K562 (cell line): ENCODE results near the gene TXN. TPM values are rescaled to one million over a fixed set of nuclear protein-coding genes. Genes with fewer than 3 reads are reported as not detected.

Source experiments
- ATAC-seq: fragments of 200-7000 bp; cut with Tn5 transposase; 3 replicates; pipeline ENCODE4 v1.9.1; 2020; ENCODE audit warnings: moderate library complexity
- BruUV-seq: library from RNA; stranded (reverse); fragments of 400-500 nt; replicated peaks from 2 replicates; lab custom pipeline; 2021; lab: Mats Ljungman, UMichigan
- CTCF ChIA-PET: fragments of 300-600 bp; formaldehyde crosslinking; extraction: SDS; loops from one replicate; lab custom pipeline; 2021; ENCODE audit warnings: low intra/inter-chr PET ratio; lab: Yijun Ruan, JAX
- POLR2A ChIA-PET: fragments of 300-600, 350-650 bp; sonication (Branson Sonifier 250); formaldehyde crosslinking; extraction: SDS; loops from one replicate; lab custom pipeline; 2021; ENCODE audit warnings: antibody characterized with exemption, inconsistent platforms; lab: Yijun Ruan, JAX
- DNase-seq, 4 experiments: peaks; one replicate each; pipeline versions ENCODE4 v3.0.0 to v3.0.0-alpha.2; 2011 to 2018; ENCODE audit warnings: low spot score in 3 of 4, mixed read lengths in 3 of 4; ENCODE audit errors: extremely low read depth in 1 of 4
- FAIRE-seq: peaks from 2 replicates; lab custom pipeline; 2011; peaks lifted over from hg19 to GRCh38; lab: Jason Lieb, UNC
- H2AFZ ChIP-seq: 2 replicates; pipeline ENCODE4 v1.6.0; 2011; ENCODE audit warnings: low read depth, low read length, control low read depth, inconsistent platforms
- H3K27ac ChIP-seq: fragments of 200-600 bp; 3 replicates; pipeline ENCODE4 v1.8.0; 2011; ENCODE audit warnings: low read depth, mild to moderate bottlenecking, control low read depth, inconsistent platforms, low read length, moderate library complexity, mixed read lengths; ENCODE audit errors: extremely low read depth
- H3K27me3 ChIP-seq, 2 experiments: fragments of 300-600 bp in 1 of 2; 2 replicates in 1 of 2; 3 replicates in 1 of 2; pipeline versions ENCODE4 v1.6.0 to v1.8.0; 2011; ENCODE audit warnings: inconsistent platforms in 2 of 2, low read length in 2 of 2, mild to moderate bottlenecking in 1 of 2, mixed read lengths in 1 of 2, moderate library complexity in 1 of 2; ENCODE audit not compliant: control insufficient read depth in 2 of 2, insufficient read depth in 2 of 2
- H3K36me3 ChIP-seq: fragments of 300-600 bp; 3 replicates; pipeline ENCODE4 v1.8.0; 2011; ENCODE audit warnings: mild to moderate bottlenecking, low read length, inconsistent platforms; ENCODE audit not compliant: control insufficient read depth, insufficient read depth
- H3K4me1 ChIP-seq, 2 experiments: fragments of 200-600 bp in 1 of 2; replicated peaks in 1 of 2; 2 replicates in 1 of 2; 3 replicates in 1 of 2; pipeline versions ENCODE4 v1.5.1 to v1.8.0; 2011; ENCODE audit warnings: inconsistent platforms in 2 of 2, low read length in 2 of 2, mild to moderate bottlenecking in 1 of 2, mixed read lengths in 1 of 2, moderate library complexity in 1 of 2; ENCODE audit not compliant: control insufficient read depth in 2 of 2, insufficient read depth in 2 of 2
- H3K4me2 ChIP-seq: 2 replicates; pipeline ENCODE4 v1.6.1; 2011; ENCODE audit warnings: low read length, control low read depth, inconsistent platforms, mixed read lengths; ENCODE audit not compliant: insufficient read depth
- H3K4me3 ChIP-seq: fragments of 200-600 bp; sonication (generic), shearing (Covaris generic); 2 replicates; pipeline ENCODE4 v1.5.1; 2016; ENCODE audit warnings: control low read depth, inconsistent platforms
- H3K79me2 ChIP-seq: fragments of 200-600 bp; 3 replicates; pipeline ENCODE4 v1.8.0; 2011; ENCODE audit warnings: low read length, inconsistent platforms; ENCODE audit not compliant: control insufficient read depth, insufficient read depth
- H3K9ac ChIP-seq, 2 experiments: 2 replicates each; pipeline versions ENCODE4 v1.6.0 to v1.6.1; 2011; ENCODE audit warnings: low read depth in 2 of 2, low read length in 2 of 2, control low read depth in 1 of 2, inconsistent platforms in 1 of 2, mild to moderate bottlenecking in 1 of 2, mixed read lengths in 1 of 2; ENCODE audit not compliant: insufficient read depth in 1 of 2
- H3K9me1 ChIP-seq: one replicate; pipeline ENCODE4 v1.6.0; 2011; ENCODE audit warnings: inconsistent platforms, mild to moderate bottlenecking, low read length, moderate library complexity; ENCODE audit not compliant: control insufficient read depth, insufficient read depth
- H3K9me3 ChIP-seq: replicated peaks from 2 replicates; pipeline ENCODE4 v1.5.1; 2011; ENCODE audit warnings: low read depth, low read length, inconsistent platforms; ENCODE audit not compliant: control insufficient read depth, insufficient read depth
- H4K20me1 ChIP-seq: replicated peaks from 2 replicates; pipeline ENCODE4 v1.6.1; 2011; ENCODE audit warnings: low read length, inconsistent platforms, mixed read lengths; ENCODE audit not compliant: control insufficient read depth, insufficient read depth
- CEBPB ChIP-seq: fragments of 450-650 bp; IDR thresholded peaks from 2 replicates; pipeline ENCODE4 v1.6.1; 2016; ENCODE audit warnings: missing genetic modification characterization, missing compliant biosample characterization
- CHD2 ChIP-seq: IDR thresholded peaks from 2 replicates; pipeline ENCODE4 v1.6.1; 2011; ENCODE audit warnings: low read depth, low read length
- POLR2A ChIP-seq: fragments of 450-650 bp; conservative IDR thresholded peaks from 2 replicates; pipeline ENCODE4 v1.6.1; 2016
- ZBTB40 ChIP-seq, 2 experiments: fragments of 450-650 bp in 1 of 2; sonication (generic) in 1 of 2; formaldehyde crosslinking in 1 of 2; IDR thresholded peaks; 2 replicates each; pipeline versions ENCODE4 v1.7.1 to v1.9.0; 2016 to 2022; ENCODE audit warnings: inconsistent platforms in 1 of 2, mild to moderate bottlenecking in 1 of 2, missing genetic modification reagents in 1 of 2
- ZNF384 ChIP-seq: IDR thresholded peaks from 2 replicates; pipeline ENCODE4 v1.6.1; 2012; ENCODE audit warnings: low read depth, low read length, improper control_type of control experiment
- WGBS: fragments of 100-300 bp; shearing (Covaris generic); methylation state at CpG from one replicate; pipeline ENCODE4 v1.1.6; 2016; ENCODE audit warnings: low coverage, mixed read lengths; ENCODE audit not compliant: insufficient coverage; ENCODE audit errors: missing lambda C conversion rate; 5-methylcytosine and 5-hydroxymethylcytosine counted together
- in situ Hi-C: fragments of 300-500 bp; cut with MboI; formaldehyde crosslinking; loops from 4 replicates; pipeline ENCODE4 v1.15.0; 2018; ENCODE audit warnings: inconsistent platforms, mixed read lengths
- intact Hi-C: fragments of 100-400 bp; cut with micrococcal nuclease; formaldehyde crosslinking; loops from 2 replicates; pipeline ENCODE4 v1.14.2; 2022
- polyA plus RNA-seq, 8 experiments: library from polyadenylated mRNA; depleted of rRNA in 4 of 8; stranded (reverse) in 5 of 8; unstranded in 3 of 8; fragments of >200 nt; fragmentation: Nextera tagmentation in 2 of 8; fragmentation: Illumina TruSeq in 1 of 8; extraction: Ambion mirVana in 2 of 8; extraction: Trizol in 1 of 8; gene quantifications; 2 replicates each; pipeline versions ENCODE4 v1.2.1 to v1.2.3, GENCODE V29; 2011 to 2014; ENCODE audit warnings: inconsistent platforms in 1 of 8, missing spikeins in 1 of 8
- total RNA-seq, 7 experiments: library from RNA; depleted of rRNA in 6 of 7; stranded (reverse); fragments of >200 nt in 6 of 7; fragmentation: Illumina TruSeq in 2 of 7; extraction: Trizol in 2 of 7; gene quantifications; 2 replicates each; pipeline versions ENCODE4 v1.2.1 to v1.2.3, GENCODE V29; 2011 to 2021; ENCODE audit warnings: low replicate concordance in 1 of 7

The TXN gene
- total and polyA plus RNA-seq, 9 of the 15 experiments (the other 6 are each of a cell fraction or from before 2014, with no cell fraction given) = 272 to 1,596 (median 514) TPM

GRCh38 chr9:110241858-110242321 lies 14.4 kb downstream of the TXN start:
- no peak for FAIRE-seq

GRCh38 chr9:110241260-110241857 lies 14.9 kb downstream of the TXN start:
- Histone ChIP-seq H3K79me2 (0 out of 3 replicates have a peak, but pooled peaks cover 4% of the 10 kb centered on the region), H3K9ac (no peak overlapping the region), H3K36me3 (peaks cover 31% of the 10 kb centered on the region; the same call in 2 of the 3 replicates), H3K9me1 (no peaks in the 10 kb centered on the region), H3K4me2 (no peak overlapping the region), H3K27ac (no peak overlapping the region), H2AFZ (no peak overlapping the region), H4K20me1 (no peaks in the 10 kb centered on the region), H3K9me3 (no peaks in the 10 kb centered on the region), H3K4me1 (no peaks in the 10 kb centered on the region), H3K4me3 (no peak overlapping the region), H3K27me3 (no peaks in the 10 kb centered on the region)
- no peak for FAIRE-seq
- WGBS = 51% methylated on average over 3 of the region's 3 CpGs
- no peak for ATAC-seq
- no TSS peak for BruUV-seq
- CTCF ChIA-PET = no interaction called here
- POLR2A ChIA-PET = interaction anchor here (1.4 to 1.5 kb wide), 2 partner anchors 9 to 28 kb away, joined by 4 to 5 read pairs; no protein-coding TSS in a partner anchor
- DNase-seq = no peak
- in situ Hi-C loops (no loop called here), intact Hi-C loops (no loop called here)
- no peak for TF ChIP-seq ZNF384
- peak; percentile 22; the same call in 1 of the 2 replicates for TF ChIP-seq CEBPB (tag)
- TF ChIP-seq ZBTB40 (IDR thresholded peaks at IDR 0.05) = peak; percentile 74
- TF ChIP-seq ZBTB40 (CRISPR knock-in tag; IDR thresholded peaks at IDR 0.05) = no peak; the same call in 1 of the 2 replicates

More at GRCh38 chr9:110241858-110242321, 14.4 kb downstream of the TXN start:
- H3K4me3 ChIP-seq = no peak overlapping the region
- no peak overlapping the region for H3K9ac ChIP-seq
- POLR2A ChIA-PET = interaction anchor here (0.9 to 1.5 kb wide), 3 partner anchors 9 to 29 kb away, joined by 4 to 5 read pairs (median 5); no protein-coding TSS in a partner anchor
- H2AFZ ChIP-seq = no peak overlapping the region
- TF ChIP-seq POLR2A (peak; percentile 12; the same call in 1 of the 2 replicates), CHD2 (no peak), CEBPB (tag) (no peak)
- CTCF ChIA-PET = interaction anchor here (0.6 kb wide), 1 partner anchor 57 kb away, joined by 3 read pairs; no protein-coding TSS in a partner anchor
- no peak overlapping the region for H3K4me2 ChIP-seq
- in situ Hi-C loops = no loop called here
- no peaks in the 10 kb centered on the region for H4K20me1 ChIP-seq
- no TSS peak for BruUV-seq
- intact Hi-C loops = no loop called here
- 20% methylated on average over 1 of the region's 1 CpG for WGBS
- peak; percentile 63 for ATAC-seq
- H3K27ac ChIP-seq = no peak overlapping the region
- no peaks in the 10 kb centered on the region for H3K4me1 ChIP-seq
- no peak for DNase-seq
- H3K27me3 ChIP-seq = no peaks in the 10 kb centered on the region
- H3K9me1 ChIP-seq = no peaks in the 10 kb centered on the region
- no peaks in the 10 kb centered on the region for H3K9me3 ChIP-seq
- H3K36me3 ChIP-seq = peaks cover 36% of the 10 kb centered on the region; the same call in 2 of the 3 replicates
- 0 out of 3 replicates have a peak, but pooled peaks cover 7% of the 10 kb centered on the region for H3K79me2 ChIP-seq
